Stimulated activated CD4-positive, alpha-beta T cell treated with anti-CD3 and anti-CD28 coated beads, Interleukin-15, amount 100 ng/mL, for 24 hours (primary cell): ENCODE results near the gene XPO6.
A peak's percentile ranks its signal among the peaks of the same experiment; 100 is the strongest.

Source experiments
- DNase-seq: peaks from one replicate; pipeline ENCODE4 v3.0.0-alpha.2; 2020

The XPO6 gene

DNA sequence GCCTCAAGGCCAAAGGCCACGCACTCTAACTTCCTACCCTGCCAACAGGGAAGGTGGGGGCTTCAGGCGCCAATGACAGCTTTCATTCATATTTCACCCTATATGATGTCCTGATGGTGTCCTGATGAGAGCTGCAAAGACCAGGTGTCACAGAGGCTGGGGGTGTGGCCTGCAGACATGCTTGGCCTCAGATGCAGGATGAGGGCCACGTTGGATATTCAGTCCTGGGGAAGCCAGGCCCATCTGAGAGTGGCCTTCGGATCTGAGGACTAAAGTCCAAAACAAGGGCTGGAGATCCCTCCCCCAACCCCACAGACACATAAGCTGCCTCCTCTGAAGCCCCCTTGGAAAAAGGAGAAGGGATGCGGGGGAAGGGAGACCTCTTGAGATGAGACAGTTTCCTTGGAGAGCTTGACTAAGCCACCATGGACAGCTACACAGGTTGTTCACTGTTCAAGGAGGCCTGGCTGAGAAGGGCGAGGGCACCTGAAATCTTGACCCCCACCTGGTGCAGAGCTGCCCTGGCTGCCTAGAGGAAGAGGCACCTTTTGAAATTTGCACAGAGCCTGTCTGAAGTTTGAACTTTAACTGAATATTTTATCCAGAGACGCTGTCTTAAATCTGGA is 124.0 kb downstream of the XPO6 start:
- DNase-seq: no peak

DNA sequence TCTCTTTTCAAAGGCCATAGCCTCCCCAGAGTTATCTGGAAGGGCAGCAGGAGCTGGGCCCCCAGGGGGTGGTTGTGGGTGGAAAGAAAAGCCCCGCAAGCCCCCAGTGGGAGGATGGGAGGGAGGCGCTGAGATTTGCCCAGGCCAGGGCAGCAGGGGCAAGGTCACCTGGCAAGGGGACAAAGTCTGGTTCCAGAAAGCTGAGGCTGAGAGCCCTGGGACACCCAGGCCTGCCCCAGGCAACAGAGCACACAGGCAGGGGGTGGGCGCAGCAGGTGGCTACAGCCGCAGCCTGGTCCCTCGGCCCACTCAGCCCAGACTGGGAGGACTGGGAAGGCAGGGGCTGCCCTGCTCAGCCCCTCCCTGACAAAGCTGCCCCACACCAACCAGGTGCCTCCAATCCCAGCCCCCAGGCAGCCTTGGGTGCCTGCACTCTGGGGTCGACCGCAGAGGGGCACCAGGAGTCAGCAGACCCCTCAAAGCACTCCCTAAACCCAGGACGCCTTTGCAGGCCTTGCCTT is 124.6 kb downstream of the XPO6 start:
- DNase-seq: no peak

DNA sequence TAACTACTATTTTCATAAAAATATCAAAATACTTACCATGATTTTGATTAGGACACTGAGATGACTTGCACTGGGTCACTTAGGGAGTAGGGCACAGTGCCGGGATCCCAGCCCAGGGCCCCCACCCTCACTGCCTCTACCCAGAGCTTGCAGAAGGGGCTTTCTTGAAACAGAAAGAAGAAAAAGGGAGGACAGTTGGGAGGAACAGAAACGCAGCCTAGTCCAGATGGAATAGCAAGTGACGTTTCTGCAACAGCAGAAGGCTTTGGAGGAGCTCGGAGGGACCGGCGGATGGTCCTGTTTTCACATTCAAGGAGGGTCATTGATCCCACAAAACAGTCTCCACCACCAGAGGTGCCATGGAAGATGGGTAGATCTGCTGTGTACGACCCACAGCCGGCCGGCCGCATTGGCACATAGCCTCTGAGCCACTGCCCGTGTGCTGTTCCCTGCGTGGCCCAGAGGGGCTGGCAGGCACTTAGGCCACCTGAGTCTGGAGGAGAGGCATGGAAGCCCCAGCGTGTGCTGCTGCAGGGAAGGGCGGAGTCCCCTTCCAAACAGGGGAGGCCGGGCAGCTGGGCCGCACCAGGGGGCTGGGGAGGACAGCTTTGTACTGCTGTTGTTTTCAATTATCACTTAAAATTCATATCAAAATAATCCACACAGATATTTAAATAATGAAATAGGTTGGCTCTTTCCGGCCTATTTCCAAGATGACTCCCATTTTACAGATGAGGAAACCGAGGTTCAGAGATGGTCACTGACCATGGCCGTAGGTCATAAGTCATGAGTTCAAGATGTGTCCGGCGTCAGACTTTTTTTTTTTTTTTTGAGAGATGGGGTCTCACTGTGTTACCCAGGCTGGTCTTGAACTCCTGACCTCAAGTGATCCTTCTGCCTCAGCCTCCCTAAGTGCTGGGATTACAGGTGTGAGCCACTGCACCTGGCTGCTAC is 125.3 kb downstream of the XPO6 start:
- DNase-seq: no peak

DNA sequence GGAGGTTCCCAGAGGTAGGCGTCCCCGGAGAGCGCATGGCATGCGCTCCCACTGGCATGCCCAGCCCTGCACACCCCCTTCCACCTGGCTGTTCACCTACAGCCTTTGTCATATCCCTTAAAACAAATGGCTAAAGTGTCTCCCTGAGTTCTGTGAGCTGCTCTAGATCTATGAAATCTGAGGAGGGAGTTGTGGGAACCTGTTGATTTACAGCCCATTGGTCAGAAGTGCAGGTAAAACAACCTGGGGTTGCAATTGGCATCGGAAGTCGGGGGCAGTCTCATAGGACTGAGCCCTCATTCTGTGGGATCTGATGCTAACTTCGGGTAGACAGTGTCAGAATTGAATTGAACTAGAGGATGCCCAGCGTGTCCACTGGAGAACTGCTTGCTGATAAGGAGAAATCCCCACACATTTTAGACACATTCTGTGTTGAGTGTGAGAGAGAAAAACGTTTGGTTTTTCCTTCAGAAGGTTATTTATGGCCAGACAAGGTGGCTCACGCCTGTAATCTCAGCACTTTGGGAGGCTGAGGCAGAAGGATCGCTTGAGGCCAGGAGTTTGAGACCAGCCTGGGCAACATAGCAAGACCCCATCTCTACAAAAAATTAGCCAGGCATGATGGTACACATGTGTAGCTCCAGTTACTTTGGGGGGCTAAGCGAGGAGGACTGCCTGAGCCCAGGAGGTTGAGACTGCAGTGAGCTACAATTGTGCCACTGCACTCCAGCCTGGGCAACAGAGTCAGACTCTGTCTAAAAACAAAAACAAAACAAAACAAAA is 126.2 kb downstream of the XPO6 start:
- no peak for DNase-seq

DNA sequence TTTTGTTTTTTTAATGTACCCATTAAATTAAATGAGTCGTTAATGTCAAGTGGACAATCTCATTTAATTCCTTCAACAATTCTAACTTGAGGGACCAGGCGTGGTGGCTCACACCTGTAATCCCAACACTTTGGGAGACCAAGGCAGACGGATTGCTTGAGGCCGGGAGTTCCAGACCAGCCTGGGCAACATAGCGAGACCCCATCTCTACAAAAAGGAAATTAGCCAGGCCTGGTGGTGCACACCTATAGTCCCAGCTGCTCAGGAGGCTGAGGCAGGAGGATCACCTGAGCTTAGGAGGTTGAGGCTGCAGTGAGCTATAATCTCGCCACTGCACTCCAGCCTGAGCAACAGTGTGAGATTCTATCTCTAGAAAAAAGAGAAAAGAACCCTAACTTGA is 127.6 kb downstream of the XPO6 start:
- DNase-seq: no peak

DNA sequence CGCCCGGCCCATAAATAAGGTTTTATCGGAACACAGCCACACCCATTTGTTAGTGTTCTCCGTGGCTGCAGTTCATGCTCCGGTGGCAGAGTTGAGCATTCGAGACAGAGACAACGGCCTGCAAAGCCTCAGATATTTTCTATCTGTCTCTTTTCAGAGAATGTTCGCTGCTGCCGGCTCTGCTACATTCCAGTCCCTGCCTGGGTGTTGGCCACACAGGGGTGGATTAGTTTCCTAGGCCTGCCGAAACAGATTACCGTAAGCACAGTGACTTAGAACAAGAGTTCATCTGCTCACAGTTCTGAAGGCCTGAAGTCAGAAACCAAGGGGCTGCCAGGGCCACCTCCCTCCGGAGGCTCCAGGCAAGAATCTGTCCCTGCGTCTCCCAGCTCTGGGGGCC is 129.1 kb downstream of the XPO6 start:
- DNase-seq: no peak

DNA sequence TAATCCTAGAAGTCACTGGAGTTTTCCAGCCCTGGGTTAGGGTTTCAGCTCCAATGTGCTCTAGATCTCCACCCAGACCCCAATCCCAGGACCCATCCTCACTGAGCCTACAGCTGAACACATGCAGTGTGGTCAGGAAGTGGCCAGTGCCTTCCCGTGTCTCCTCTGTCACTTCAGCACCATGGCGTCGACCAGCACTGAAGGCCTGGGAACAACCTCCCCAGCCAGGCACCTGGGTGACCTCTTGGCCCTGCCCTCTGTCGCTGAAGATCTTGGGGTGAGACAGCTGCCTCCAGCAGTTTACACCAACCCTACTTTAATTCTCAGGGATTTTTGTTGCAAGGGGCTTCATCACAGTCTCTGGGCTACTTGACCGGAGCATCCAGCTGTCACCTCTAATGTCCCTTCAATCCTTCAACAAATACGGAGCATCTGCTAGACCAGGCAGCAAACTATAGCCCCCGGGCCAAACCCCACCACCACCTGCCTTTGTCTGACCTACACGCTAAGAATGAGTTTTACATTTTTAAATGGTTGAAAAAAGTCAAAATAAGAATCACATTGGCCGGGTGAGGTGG is 130.3 kb downstream of the XPO6 start:
- no peak for DNase-seq

DNA sequence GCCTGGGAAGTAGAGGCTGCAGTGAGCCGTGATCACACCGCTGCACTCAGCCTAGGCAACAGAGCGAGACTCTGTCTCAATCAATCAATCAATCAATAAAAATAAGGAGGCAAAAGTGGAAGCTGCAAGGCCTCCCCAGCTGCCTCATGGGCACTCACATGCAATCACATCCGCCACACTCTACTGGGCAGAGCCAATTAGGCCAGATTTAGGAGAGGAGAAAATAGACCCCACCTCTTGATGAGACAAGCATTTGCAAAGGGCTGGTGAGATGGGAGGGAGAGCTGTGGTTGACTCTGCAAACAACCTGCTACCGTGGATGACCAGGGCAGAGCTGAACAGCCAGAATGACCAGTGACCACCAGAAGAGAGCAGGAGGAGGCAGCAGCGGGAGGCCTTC is 133.5 kb downstream of the XPO6 start:
- no peak for DNase-seq

DNA sequence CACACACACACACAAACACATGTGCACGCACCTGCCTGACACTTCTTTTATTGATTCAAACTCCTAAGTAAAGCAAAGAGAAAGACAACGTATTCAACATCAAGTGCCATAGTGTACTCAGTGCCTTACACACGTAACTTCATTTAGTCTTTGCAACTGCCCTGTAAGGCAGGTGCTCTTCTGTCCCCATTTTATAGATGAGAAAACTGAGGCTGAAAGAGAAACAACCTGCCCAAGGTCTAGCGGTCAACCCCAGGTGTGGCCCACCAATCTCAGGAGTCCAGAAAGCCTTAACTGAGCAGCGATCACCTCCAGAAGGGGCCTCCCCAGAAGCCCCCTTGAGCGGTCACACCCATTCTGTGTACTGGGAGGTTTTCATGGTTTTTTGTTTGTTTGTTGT is 137.9 kb downstream of the XPO6 start:
- DNase-seq: no peak

DNA sequence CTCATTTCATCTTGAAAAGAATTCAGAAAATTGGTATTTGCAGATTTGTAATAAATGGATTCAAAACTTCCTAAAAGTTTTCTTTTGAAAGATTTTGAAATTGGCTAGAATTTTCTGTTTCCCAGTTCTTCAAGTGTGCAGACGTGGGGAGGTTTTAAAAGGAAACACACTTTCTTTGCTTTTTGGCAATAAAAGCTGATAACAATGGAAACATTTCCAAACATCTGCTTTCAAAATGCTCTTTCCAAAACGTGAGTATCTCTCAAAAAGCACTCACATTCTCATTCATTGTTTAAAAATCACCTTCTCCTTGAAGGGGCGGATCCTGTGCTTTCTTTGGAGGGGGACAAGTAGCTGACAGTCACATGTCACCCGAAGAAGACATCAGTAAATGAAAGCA is 139.7 kb downstream of the XPO6 start:
- DNase-seq: no peak

DNA sequence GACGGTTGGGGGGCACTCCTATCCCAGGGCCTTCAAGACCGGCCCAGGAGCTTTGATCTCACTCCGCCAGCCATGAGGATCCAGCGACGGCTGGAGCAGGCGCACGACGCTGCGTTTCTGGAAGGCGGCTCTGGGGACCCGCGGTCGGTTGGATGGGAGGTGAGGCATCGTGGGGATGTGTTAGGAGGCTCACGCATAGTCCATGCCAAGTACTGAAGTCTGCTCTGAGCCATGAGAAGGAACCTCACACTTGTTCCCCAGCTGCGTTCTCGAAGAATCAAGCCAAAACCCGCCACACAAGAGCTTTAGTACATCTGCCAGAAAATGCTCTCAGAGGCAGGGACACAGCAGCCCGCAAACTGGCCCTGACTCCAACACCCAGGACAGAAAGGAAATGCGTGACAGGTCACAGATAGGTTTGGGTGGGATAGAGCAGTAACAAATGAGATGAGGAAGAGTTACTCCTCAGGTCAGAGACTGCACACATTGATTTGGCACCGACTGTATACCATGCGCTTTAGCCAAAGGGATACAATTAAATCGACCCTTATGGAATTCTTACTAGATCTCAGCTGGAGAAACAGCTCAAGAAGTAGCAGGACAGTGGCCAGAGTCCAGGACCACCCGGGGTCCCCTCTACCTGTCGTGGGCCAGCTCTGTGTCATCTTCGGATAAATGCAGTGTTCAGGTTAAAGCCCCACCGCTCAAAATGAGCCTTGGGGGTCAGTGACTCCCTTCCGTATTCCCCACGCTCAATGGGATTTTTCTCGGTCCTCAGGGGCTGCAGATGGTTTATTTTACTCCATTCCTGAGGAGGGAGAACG is 141.6 kb downstream of the XPO6 start:
- no peak for DNase-seq

DNA sequence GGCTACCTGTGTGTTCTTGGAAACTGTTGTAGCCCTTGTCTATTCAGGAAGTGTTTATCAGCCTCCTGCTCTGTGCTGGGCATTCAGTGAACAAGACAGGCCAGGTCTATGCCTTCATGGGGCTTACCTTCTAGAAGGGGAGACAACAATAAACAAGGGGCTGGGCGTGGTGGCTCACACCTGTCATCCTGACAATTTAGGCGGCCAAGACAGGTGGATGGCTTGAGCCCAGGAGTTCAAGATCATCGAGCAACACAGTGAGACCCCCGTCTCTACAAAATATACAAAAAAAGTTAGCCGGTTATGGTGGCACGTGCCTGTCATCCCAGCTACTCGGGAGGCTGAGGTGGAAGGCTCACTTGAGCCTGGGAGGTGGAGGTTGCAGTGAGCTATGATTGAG is 142.8 kb downstream of the XPO6 start:
- DNase-seq: no peak

DNA sequence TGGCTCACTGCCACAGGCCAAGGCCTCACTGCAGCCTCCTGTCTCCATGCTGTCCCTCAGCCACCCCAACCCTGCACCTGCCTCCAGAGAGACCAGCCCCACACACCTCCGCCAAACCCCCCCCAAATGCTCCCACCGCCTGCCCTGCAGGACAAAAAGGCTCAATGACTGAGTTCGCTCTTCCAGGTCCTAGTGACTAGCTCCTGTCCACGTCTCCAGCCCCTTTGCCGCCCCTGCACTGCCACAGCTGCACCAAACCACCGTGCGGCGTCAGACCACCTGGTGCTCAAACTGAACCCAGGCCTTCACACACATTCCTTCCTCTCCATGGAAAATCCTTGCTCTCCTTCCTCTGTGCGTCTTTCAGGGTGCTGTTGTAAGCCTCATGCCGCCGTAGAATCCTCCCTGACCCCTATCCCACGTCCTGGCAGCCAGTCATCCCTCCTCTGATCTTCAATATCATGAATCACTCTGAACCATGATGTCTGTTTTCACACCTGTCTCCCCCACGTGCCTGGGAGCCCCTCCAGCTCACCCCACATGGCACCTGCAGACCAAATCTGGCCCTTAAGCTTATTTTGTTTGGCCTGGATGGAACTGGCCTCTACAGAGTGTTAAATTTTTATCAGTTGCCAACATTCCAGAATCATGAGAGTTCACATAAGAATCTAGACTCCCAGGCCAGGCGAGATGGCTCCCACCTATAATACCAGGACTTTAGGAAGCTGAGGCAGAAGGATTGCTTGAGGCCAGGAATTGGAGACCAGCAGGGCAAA is 144.0 kb downstream of the XPO6 start:
- no peak for DNase-seq

DNA sequence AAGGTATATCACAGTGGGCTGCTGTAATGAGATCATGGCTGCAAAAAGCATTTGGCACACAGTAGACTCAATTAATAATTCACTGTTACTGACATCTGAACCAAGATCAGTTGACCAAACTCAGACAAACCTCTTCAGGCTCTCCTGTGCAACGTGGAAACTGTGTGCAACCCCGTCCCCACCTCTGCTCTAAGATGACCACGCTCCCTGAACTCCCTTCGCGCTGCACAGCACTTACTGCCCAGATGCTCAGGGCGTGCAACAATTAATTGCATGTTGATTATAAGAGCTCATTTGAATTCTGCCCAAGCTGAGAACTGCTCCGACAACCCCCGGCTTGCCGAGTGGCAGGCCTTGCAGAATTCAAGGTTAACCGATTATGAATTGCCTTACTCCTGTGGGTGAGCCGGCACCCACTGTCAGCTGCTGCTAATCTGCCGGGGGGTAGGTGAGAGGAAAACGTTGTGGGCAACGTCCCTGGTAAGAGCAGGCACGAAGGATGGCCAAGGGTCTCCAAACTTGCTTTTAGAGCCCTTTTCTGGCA is 147.0 kb downstream of the XPO6 start:
- no peak for DNase-seq

DNA sequence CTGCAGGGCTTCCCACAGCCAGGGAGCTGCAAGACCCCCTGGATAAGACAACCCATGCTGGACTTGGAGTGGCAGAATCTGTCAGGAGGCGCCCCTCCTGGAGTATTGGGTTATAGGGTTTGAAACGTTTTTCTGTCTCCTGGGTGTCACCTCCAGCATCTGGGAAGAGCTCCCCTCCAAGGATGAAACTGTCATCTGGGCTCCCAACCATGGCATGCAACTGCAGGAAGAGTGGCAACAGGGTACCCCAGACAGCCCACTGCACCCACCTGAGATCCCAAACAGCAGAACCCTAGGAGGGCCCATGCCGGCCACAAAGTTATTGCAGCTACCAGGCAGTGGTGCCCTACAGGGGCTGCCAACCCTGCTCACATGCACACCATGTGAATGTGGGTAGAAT is 147.6 kb downstream of the XPO6 start:
- DNase-seq: no peak

DNA sequence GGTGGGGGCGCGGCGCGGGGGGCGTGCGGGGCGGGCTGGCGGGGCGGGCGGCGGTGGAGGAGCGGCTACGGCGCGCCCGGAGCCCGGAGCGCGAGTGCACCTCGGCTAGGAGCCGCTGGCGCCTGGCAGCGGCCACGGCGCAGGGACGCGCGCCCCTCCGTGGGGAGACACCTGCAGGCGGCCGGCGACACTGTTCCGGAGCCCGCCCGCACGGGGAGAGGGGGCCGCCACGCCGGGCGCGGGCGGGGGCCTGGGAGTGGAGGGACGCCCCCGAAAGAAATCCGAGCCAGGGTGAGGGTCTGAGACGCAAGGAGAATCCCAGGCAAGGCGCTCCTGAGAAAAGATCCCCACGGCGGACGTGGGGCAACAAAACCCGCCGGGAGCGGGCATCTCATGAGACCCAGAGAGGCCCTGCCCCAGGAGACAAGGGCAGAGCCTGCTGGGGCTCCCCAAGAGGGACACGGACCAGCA is 148.1 kb downstream of the XPO6 start, which contains the start of gene GSG1L:
TSS of gene GSG1L (minus strand) at position 124 of the 471 bp plus-strand sequence. CDS start 290 bp downstream, outside the sequence.
- DNase-seq: peak; percentile 34

DNA sequence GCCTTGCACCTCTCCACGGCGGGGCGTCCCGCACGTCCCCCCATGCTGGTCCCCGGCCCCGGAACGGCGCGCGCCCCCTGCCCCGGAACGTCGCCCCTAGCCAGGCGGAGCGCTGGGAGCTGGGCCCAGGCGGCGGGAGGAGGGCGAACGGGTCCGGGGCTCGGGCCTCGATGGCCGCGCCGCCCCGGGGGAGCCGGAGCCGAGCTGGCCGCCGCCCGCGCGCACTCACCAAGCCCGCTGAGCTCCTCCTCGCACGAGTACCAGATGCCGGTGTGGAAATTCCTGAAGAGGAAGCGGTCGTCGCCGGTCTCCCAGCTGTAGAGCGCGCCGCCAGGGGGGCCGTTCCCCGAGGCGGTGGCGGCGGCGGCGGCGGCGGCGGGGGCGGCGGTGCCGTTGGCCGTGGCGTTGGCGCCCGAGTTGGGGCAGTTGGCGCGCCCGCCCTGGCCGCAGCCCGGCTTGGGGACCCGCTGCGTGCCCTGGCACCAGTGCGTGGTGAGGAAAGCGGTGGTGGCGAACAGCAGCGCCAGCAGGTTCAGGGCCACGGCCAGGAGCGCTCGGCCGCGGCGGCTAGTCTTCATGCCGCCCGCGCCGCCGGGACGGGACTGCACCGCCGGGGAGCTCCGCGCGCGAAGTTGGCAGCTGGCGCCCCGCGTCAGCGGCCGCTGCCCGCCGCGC is 148.8 kb downstream of the XPO6 start:
- DNase-seq: peak; percentile 31

DNA sequence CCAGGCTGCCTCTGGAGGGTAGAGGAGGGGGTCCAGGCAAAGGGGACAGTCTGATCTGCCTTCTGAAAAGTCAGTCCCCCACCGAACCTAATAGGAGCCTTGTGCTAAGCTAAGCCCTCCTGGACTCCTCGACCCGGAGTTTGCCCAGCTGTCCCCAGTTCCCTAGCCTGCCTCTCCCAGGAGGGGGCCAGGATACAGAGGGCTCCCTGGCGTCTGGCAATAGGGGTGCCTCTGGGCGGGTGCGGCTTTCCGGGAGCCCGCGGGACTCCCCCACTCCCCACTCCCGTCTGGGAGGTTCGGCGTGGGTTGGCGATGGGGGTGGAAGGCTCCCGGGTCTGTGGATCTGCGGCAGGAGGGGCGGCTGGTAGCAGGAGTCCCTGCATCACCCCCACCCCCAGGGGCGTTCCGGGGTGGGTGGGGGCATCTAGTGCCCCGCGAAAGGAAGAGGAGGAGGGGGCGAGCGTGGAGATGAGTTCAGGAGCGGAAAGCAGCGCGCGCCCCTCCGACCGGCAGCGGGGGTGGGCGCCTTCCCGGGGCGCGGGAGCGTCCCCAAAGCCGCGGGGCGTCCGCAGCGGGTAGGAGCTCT is 149.4 kb downstream of the XPO6 start:
- DNase-seq: no peak

DNA sequence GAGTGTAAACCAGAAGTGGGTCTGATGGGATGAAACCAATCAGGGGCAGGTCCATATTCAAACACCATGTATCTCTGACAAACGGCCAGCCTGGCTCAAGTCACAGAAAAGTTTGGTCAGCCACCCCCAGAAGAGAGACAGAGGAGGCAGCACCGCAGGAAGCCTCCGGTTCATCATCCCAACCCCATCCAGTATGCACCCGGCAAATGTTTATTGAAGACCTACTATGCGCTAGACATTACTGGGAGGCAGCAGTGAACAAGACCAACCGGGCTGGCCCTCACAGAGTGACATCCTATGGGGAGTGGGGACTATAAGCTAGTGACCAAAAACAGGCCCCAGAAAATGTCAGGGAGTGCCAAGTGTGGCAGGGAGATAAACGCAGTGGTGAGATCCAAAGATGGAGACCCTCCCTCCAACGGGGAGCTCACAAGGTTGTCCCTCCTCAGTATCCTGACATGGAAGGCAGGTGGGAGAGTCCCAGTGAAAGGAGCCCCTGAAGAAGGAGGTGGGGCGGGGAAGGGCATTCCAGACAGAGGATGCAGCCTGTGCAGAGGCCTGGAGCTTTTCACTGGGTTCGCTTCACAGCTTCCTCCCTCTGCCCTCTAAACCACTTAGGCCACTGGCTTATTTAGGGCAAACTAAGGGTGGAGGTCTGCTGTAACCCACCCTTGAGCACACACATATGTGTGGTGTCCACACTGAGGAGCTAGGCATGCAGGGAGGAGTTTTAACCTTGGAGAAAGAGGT is 150.2 kb downstream of the XPO6 start:
- DNase-seq: no peak
